Prostate gland (tissue), 2 donors: ENCODE measurements around the gene CIDEB. TPM values are rescaled to one million over a fixed set of nuclear protein-coding genes. Genes with fewer than 3 reads are reported as not detected.

ENCODE experiments used
- DNase-seq: peaks from one replicate; pipeline ENCODE4 v3.0.0-alpha.2; 2019; ENCODE audit warnings: low spot score
- H3K27ac ChIP-seq, 2 donors: fragments of 200-600 bp; sonication (generic); 2 replicates each; pipeline ENCODE4 v1.5.1; 2017 to 2019
- H3K27me3 ChIP-seq: fragments of 200-600 bp; sonication (generic); replicated peaks from 2 replicates; pipeline ENCODE4 v1.5.1; 2019; ENCODE audit not compliant: insufficient read depth
- H3K36me3 ChIP-seq, 2 donors: fragments of 200-600 bp; sonication (generic); 1 replicate in 1 of 2; 2 replicates in 1 of 2; pipeline versions ENCODE4 v1.5.1 to v1.8.1; 2017 to 2019
- H3K4me1 ChIP-seq: fragments of 200-600 bp; sonication (generic); replicated peaks from 2 replicates; pipeline ENCODE4 v1.5.1; 2019
- H3K4me3 ChIP-seq, 2 donors: fragments of 200-600 bp; sonication (generic); 2 replicates each; pipeline ENCODE4 v1.5.1; 2017 to 2019
- H3K9me3 ChIP-seq: fragments of 200-600 bp; sonication (generic); 2 replicates; pipeline ENCODE4 v1.5.1; 2017
- POLR2A ChIP-seq: fragments of 450-650 bp; IDR thresholded peaks from one replicate; pipeline ENCODE4 v1.6.1; 2016; ENCODE audit warnings: antibody characterized with exemption, mild to moderate bottlenecking
- POLR2AphosphoS5 ChIP-seq: sonication (generic); formaldehyde crosslinking; IDR thresholded peaks from one replicate; pipeline ENCODE4 v1.6.1; 2017; ENCODE audit warnings: antibody characterized with exemption
- WGBS: methylation state at CpG from one replicate; pipeline ENCODE4 v1.1.5; 2018; 5-methylcytosine and 5-hydroxymethylcytosine counted together
- intact Hi-C: fragments of 100-400 bp; cut with DNase I; formaldehyde crosslinking; loops from one replicate; pipeline ENCODE4 v1.14.2; 2022
- total RNA-seq, 2 donors: library from RNA; depleted of rRNA; stranded (reverse); fragments of >200 nt; gene quantifications; one replicate each; pipeline ENCODE4 v1.1.0, GENCODE V29; 2016
- TF ChIP-seq, protein P1 (sequence below), 4 experiments: fragments of 200-600 bp in 2 of 4; fragments of 450-650 bp in 2 of 4; sonication (generic) in 2 of 4; IDR thresholded peaks; 1 replicate in 3 of 4; 2 replicates in 1 of 4; pipeline ENCODE4 v1.5.1; 2016 to 2019; ENCODE audit warnings: antibody characterized with exemption in 4 of 4, mild to moderate bottlenecking in 2 of 4, moderate library complexity in 2 of 4

The CIDEB gene
- total RNA-seq, 2 donors from 2014 or later, result 9.1 to 17.8 TPM

DNA sequence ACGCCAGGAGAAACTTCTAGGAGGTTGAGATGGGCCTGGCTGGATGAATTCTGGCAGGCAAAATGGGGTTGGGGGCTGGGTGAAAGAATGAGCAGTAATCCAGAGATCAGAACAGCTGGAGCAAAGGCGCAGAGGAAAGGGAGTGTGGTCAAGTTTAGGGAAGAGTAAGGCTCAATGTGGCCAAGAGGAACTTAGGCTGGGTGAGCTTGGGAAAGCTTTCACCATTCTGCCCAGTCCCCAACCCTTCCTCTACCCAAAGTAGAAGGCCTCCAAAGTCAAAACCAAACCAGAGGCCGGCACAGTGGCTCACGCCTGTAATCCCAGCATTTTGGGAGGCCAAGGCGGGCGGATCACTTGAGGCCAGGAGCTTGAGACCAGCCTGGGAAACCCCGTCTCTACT lies 26.1 kb downstream of the CIDEB start:
- Histone ChIP-seq H3K27me3 (no peaks in the 10 kb centered on the region), H3K4me3 (no peak overlapping the region), H3K4me1 (no peaks in the 10 kb centered on the region), H3K36me3 (no peaks in the 10 kb centered on the region), H3K27ac (no peak overlapping the region), H3K9me3 (no peaks in the 10 kb centered on the region)
- intact Hi-C loops, result no loop called here
- 89% methylated on average over 7 of the region's 7 CpGs for WGBS
- TF ChIP-seq, protein P1, sequence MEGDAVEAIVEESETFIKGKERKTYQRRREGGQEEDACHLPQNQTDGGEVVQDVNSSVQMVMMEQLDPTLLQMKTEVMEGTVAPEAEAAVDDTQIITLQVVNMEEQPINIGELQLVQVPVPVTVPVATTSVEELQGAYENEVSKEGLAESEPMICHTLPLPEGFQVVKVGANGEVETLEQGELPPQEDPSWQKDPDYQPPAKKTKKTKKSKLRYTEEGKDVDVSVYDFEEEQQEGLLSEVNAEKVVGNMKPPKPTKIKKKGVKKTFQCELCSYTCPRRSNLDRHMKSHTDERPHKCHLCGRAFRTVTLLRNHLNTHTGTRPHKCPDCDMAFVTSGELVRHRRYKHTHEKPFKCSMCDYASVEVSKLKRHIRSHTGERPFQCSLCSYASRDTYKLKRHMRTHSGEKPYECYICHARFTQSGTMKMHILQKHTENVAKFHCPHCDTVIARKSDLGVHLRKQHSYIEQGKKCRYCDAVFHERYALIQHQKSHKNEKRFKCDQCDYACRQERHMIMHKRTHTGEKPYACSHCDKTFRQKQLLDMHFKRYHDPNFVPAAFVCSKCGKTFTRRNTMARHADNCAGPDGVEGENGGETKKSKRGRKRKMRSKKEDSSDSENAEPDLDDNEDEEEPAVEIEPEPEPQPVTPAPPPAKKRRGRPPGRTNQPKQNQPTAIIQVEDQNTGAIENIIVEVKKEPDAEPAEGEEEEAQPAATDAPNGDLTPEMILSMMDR (IDR thresholded peaks at IDR 0.05), result no peak
- TF ChIP-seq POLR2A (no peak), POLR2AphosphoS5 (no peak)
- DNase-seq, result no peak

DNA sequence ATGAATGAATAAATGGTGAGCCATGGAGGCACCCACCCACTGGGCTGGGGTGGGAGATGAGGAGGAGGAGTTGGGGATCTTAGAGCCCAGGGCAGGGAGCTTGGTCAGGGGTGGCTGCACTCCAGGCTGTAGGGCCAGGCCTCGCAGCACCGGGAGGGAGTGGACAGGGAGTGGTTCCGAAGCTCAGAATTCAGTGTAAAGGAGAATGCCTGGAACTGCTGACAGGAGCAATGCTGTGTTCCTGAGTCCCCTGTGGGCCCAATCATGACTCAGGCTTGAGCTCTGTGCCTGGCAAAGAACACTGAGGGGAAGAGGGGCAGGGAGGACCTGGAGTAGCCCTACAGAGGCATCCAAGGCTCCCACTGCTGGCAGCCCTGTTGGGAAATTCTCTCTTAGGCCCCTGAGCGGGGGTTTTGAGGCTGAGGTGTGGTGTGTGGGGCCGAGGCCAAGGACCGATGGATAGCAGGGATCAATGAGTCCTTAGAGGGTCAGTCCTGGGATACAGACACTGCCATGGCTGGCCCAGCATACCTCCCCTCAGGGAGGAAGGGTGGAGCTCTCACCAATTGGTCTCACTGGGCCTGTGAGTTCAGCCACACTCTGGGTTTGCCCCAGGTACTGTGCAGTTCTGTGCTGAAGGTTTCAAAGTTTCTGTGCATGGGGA lies 26.8 kb downstream of the CIDEB start:
- intact Hi-C loops, result no loop called here

DNA sequence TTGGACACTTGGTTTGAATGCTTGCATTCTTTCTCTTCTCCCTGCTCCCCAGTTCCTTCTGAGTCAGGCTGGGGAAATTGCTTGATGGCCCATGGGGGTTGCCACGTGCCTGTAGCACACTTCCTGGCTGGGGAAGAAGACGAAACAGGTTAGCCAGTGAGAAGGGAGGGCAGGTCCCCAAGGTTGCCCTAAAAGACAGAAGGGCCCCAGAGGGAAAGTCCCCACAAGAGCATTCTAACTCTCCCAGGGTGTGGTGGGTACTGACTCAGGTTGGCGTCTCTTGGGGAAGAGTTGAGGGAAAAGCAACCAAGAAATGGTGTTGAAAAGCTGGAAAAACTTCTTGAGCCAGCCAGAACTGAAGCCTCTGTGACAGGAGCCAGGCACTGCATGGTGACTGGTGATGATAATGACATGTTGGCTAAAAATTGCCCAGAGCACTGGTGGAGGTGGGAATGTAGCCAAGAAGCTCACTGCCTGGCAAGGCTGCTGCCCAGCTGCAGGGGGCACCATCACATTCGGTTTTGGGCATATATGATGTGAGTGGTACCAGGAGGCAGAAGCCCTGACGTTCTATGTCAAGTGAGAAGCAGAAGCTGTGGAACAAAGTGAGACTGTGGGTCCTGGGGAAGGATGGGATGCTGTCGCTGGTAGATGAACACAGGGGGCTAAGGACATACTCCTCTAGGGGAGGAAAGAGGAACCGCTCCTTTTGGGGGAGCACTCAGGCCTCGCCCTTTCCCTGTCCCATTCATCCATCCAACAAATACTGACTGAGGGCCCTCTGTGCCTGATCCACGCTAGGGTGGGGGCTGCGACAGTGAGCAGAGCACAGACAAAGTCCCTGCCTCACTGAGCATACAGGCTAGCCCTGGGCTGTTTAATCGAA lies 28.2 kb downstream of the CIDEB start:
- no peaks in the 10 kb centered on the region for H3K4me1 ChIP-seq
- DNase-seq, result no peak
- H3K4me3 ChIP-seq, result no peak overlapping the region
- no peak for TF ChIP-seq POLR2A
- TF ChIP-seq, protein P1 (IDR thresholded peaks at IDR 0.05), result no peak
- TF ChIP-seq POLR2AphosphoS5, result no peak
- no peaks in the 10 kb centered on the region for H3K9me3 ChIP-seq
- intact Hi-C loops, result no loop called here
- no peaks in the 10 kb centered on the region for H3K36me3 ChIP-seq
- WGBS, result 72% methylated on average over 11 of the region's 11 CpGs
- no peak overlapping the region for H3K27ac ChIP-seq
- H3K27me3 ChIP-seq, result no peaks in the 10 kb centered on the region

More for the DNA sequence above, 26.8 kb downstream of the CIDEB start:
- H3K27ac ChIP-seq, result no peak overlapping the region
- H3K4me1 ChIP-seq, result no peaks in the 10 kb centered on the region
- H3K9me3 ChIP-seq, result no peaks in the 10 kb centered on the region
- DNase-seq, result no peak
- no peak for TF ChIP-seq POLR2AphosphoS5
- no peak for TF ChIP-seq POLR2A
- TF ChIP-seq, protein P1 (IDR thresholded peaks at IDR 0.05), result no peak
- H3K4me3 ChIP-seq, result no peak overlapping the region
- no peaks in the 10 kb centered on the region for H3K27me3 ChIP-seq
- H3K36me3 ChIP-seq, result no peaks in the 10 kb centered on the region
- 75% methylated on average over 6 of the region's 6 CpGs for WGBS

DNA sequence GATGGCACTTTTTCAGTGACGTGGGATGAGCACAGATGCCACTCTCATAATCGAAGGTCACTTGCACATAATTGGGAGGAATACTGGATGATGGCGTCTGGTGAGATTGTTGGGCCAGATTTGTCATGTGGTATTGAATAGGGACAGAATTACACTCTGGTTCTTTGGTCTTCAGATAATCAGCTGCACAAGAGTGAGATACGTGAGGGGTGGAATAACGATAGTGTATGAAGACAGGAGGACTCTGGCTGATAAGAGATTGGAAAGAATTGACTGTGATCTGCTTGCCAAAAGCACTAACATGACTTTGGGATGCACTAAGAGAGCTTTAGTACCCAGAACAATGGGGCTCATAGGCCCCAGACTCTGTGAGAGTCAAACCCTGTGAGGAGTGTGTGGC lies 29.4 kb downstream of the CIDEB start:
- Histone ChIP-seq H3K27me3 (no peaks in the 10 kb centered on the region), H3K36me3 (no peaks in the 10 kb centered on the region), H3K9me3 (no peaks in the 10 kb centered on the region), H3K4me1 (no peaks in the 10 kb centered on the region), H3K27ac (no peak overlapping the region), H3K4me3 (no peak overlapping the region)
- intact Hi-C loops, result no loop called here
- 91% methylated on average over 5 of the region's 5 CpGs for WGBS
- DNase-seq, result no peak
- TF ChIP-seq, protein P1 (IDR thresholded peaks at IDR 0.05), result no peak
- TF ChIP-seq POLR2A (no peak), POLR2AphosphoS5 (no peak)
